Nephron progenitor cell (in vitro differentiated cells): Measurements from ENCODE around the gene TMEM271.

Experiments
- DNase-seq: peaks from one replicate; pipeline ENCODE4 v3.0.0; 2021
- H3K27ac Mint-ChIP-seq: 2 replicates; pipeline ENCODE4 v1.8.0; 2021; ENCODE audit warnings: mild to moderate bottlenecking, moderate library complexity, mixed read lengths
- H3K27me3 Mint-ChIP-seq: 2 replicates; pipeline ENCODE4 v1.8.0; 2021; ENCODE audit warnings: mild to moderate bottlenecking, low read depth, mixed read lengths; ENCODE audit not compliant: poor library complexity
- H3K36me3 Mint-ChIP-seq: 2 replicates; pipeline ENCODE4 v1.8.0; 2021; ENCODE audit warnings: low read depth, mixed read lengths
- H3K4me1 Mint-ChIP-seq: 2 replicates; pipeline ENCODE4 v1.8.0; 2021; ENCODE audit warnings: mixed read lengths
- H3K4me3 Mint-ChIP-seq: 2 replicates; pipeline ENCODE4 v1.8.0; 2021; ENCODE audit warnings: mild to moderate bottlenecking, moderate library complexity, mixed read lengths
- H3K9me3 Mint-ChIP-seq: 2 replicates; pipeline ENCODE4 v1.8.0; 2021; ENCODE audit warnings: mild to moderate bottlenecking, moderate library complexity, mixed read lengths
- TF ChIP-seq, protein P1 (sequence below): fragments of 200-600 bp; sonication (generic); IDR thresholded peaks from 2 replicates; pipeline ENCODE4 v1.5.0; 2021; ENCODE audit warnings: antibody characterized with exemption

Gene TMEM271

DNA sequence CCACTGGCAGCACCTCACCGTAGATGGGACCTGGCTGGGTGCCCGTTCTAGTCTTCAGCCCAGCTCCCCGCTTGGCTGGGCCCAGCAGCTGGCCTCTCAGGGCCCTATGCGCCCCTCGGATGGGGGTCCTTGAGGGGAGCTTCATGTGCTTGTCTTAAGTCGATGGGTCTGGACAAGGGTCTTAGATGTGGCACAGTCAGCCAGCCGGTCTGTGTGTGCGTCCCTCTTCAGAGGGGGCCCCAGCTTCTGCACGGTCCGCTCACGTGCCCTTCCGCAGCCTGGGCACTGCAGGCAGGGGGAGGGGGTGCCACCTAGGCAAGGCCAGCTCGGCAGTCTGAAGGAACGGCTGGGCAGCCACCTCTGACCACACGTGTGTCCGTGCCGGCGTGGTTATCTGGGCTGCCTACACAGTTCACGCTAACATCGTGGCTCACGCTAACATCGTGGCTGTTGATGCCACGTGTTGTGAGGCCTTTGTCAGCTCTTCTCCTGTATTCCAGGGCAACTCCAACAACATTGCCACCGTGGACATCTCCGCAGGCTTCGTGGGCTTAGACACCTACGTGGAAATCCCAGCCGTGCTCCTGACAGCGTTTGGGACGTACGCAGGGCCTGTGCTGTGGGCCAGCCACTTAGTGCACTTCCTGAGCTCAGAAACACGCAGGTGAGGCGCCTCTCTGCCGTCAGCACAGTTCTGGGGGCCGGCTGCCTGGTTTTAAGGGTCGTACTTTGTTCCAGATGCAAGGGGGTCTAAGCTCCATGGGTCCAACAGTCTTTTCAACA, 42.6 kb downstream of the TMEM271 start:
- peaks cover 7% of the 10 kb centered on the region for H3K4me1 Mint-ChIP-seq
- TF ChIP-seq, protein P1, sequence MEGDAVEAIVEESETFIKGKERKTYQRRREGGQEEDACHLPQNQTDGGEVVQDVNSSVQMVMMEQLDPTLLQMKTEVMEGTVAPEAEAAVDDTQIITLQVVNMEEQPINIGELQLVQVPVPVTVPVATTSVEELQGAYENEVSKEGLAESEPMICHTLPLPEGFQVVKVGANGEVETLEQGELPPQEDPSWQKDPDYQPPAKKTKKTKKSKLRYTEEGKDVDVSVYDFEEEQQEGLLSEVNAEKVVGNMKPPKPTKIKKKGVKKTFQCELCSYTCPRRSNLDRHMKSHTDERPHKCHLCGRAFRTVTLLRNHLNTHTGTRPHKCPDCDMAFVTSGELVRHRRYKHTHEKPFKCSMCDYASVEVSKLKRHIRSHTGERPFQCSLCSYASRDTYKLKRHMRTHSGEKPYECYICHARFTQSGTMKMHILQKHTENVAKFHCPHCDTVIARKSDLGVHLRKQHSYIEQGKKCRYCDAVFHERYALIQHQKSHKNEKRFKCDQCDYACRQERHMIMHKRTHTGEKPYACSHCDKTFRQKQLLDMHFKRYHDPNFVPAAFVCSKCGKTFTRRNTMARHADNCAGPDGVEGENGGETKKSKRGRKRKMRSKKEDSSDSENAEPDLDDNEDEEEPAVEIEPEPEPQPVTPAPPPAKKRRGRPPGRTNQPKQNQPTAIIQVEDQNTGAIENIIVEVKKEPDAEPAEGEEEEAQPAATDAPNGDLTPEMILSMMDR = no peak
- no peak overlapping the region for H3K27ac Mint-ChIP-seq
- H3K27me3 Mint-ChIP-seq = no peaks in the 10 kb centered on the region
- H3K4me3 Mint-ChIP-seq = no peak overlapping the region
- H3K9me3 Mint-ChIP-seq = no peaks in the 10 kb centered on the region
- no peak for DNase-seq
- peaks cover 32% of the 10 kb centered on the region for H3K36me3 Mint-ChIP-seq

DNA sequence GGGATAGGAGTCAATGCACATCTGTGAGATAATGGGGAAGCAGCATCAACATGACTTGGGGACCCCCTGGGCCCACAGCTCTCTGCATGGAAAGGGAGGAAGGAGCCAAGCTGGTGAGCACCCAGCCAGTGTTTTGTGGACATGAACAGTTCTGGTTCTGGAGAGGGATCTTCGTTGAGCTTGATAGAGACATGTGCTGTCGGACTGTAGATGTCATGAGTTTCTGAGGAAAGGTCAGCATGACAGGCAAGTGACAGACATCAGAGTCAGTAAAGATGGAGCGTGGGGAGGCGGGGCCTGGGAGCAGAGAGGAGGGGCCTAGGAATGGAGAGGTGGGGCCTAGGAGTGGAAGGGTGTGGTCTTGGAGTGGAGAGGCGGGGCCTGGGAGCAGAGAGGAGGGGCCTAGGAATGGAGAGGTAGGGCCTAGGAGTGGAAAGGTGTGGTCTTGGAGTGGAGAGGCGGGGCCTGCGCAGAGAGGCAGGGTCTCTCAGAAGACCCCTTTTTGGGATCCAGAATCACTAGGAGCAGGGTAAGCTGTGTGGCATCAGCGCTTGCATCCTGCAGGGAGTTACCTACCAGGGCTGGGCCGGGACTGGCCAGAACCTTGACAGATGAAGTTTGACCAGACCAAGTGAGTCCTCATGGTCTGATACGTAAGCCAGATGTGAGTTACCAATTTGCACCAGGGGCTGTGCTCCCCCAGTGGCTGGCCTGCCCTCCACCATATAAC, 43.3 kb downstream of the TMEM271 start:
- Mint-ChIP-seq H3K27me3 (no peaks in the 10 kb centered on the region), H3K9me3 (no peaks in the 10 kb centered on the region), H3K27ac (no peak overlapping the region), H3K4me1 (peaks cover 12% of the 10 kb centered on the region), H3K36me3 (peaks cover 34% of the 10 kb centered on the region), H3K4me3 (no peak overlapping the region)
- TF ChIP-seq, protein P1 = no peak
- no peak for DNase-seq

DNA sequence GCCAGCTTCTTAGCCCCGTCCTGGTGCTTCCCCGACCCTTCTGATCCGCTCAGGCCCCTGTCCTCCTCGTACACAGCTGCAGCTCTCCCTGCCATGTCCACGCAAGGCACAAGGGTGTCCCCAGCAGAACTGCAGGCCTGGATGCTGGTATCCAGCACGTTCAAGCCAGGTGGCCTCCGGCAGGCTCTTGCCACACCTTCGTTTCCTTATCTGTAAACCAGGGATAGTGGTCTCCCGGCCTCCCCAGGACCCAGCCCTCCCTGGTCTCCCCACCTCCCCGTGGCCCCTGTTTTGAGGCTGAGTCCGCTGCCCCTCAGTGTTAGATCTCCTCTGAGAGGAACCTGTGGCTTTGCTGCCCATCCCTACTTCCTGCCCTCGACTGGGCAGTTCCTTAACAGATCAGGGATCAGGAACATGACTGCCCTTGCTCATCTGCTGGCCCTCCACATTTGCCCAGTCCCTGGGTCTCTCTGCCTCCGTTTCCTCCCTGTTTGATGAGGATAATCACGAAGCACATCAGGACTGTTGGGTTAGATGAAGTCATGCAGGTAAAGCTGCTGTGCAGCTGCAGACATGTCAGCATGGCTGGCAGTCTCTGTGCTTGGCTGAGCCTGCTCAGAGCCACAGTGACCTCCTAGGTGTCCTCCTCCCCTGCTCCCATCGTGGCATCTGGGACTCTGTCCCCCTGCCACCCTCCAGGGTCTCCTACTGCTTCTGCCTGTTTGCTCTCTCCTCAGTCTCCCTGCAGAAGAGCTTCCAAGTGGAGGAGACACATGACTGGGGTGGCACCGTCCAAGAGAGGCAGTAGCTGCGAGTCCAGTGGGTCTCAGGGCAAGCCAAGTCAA, 44.2 kb downstream of the TMEM271 start:
- peaks cover 42% of the 10 kb centered on the region for H3K36me3 Mint-ChIP-seq
- no peak overlapping the region for H3K4me3 Mint-ChIP-seq
- H3K27ac Mint-ChIP-seq = no peak overlapping the region
- peaks cover 12% of the 10 kb centered on the region for H3K4me1 Mint-ChIP-seq
- H3K9me3 Mint-ChIP-seq = no peaks in the 10 kb centered on the region
- TF ChIP-seq, protein P1 = no peak
- no peak for DNase-seq
- H3K27me3 Mint-ChIP-seq = no peaks in the 10 kb centered on the region

DNA sequence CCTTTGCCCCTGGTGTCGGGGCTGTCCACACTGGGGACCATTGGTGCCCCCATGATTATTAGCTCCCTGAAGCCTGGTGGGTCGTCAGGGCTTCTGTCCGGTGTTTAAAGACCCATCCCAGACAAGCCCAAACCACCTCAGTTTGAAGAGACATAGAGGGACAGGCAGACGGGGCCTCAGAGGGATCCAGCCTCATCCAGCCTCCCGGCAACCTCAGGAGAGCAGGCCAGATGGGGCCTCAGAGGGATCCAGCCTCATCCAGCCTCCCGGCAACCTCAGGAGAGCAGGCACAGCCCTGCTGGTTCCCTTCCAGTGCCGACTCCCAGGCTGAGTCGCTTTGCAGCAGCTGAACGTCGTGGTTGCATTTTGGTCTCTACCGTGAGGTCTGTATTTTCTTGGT, 45.0 kb downstream of the TMEM271 start:
- no peak for DNase-seq
- peaks cover 49% of the 10 kb centered on the region for H3K36me3 Mint-ChIP-seq

DNA sequence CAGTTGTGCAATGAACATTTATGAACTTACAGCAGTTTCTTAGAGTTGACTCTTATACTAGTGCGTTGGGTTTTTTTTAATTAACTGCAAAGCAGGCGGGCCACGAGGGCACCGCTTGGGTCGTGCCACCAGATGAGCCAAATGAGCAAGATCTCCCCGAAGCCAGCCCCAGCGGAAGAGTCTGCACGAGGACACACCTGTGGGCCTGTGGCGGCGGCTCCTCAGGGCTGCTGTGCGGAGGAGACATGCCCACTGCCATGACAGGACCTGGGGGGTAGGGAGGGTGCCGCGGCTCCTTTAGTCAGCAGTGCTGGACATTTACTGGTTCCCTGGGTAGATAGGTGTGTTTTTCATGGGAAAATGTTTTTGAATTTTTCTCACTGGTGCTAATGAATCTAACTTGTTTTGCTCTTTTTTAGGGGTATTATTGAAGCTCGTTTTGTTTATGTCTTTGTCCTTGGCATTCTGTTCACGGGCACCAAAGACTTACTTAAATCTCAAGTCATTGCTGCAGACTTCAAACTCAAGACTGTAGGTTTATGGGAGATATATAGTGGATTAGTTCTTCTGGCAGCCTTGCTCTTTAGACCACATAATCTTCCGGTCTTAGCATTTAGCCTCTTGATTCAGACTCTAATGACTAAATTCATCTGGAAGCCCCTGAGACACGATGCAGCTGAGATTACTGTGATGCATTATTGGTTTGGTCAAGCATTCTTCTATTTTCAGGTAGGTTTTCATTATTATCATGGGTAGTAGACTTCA, 45.9 kb downstream of the TMEM271 start:
- Mint-ChIP-seq H3K4me1 (peaks cover 12% of the 10 kb centered on the region), H3K9me3 (no peaks in the 10 kb centered on the region), H3K27ac (no peak overlapping the region), H3K36me3 (peaks cover 53% of the 10 kb centered on the region), H3K27me3 (no peaks in the 10 kb centered on the region), H3K4me3 (no peak overlapping the region)
- DNase-seq = no peak
- TF ChIP-seq, protein P1 = no peak

More for the DNA sequence above, 45.0 kb downstream of the TMEM271 start:
- TF ChIP-seq, protein P1 = no peak
- H3K4me3 Mint-ChIP-seq = no peak overlapping the region
- no peaks in the 10 kb centered on the region for H3K9me3 Mint-ChIP-seq
- H3K27ac Mint-ChIP-seq = peak overlapping the region; percentile 57
- no peaks in the 10 kb centered on the region for H3K27me3 Mint-ChIP-seq
- H3K4me1 Mint-ChIP-seq = peaks cover 12% of the 10 kb centered on the region
